Heart left ventricle (tissue), 13 donors: ENCODE measurements around the gene CNPY1.

Experiments
- POLR2A ChIP-seq, 2 donors: fragments of 450-650 bp; IDR thresholded peaks; one replicate each; pipeline ENCODE4 v1.6.1; 2017; ENCODE audit warnings: antibody characterized with exemption in 2 of 2, mild to moderate bottlenecking in 2 of 2, moderate library complexity in 2 of 2
- TF ChIP-seq, protein P1 (sequence below), 12 donors: fragments of 200-600 bp; sonication (generic) in 4 of 12; IDR thresholded peaks; one replicate each; pipeline versions ENCODE4 v1.5.0 to v1.8.0; 2018 to 2022; ENCODE audit warnings: antibody characterized with exemption in 12 of 12, mild to moderate bottlenecking in 5 of 12
- donor health status: ischemic (EF 13 %, LVEDD 7.1; RV severe dilation, severe dysfunction).
- donor health status: DM: no; HTN: yes; CAD: no.
- donor health status: DM: no; HTN: no; CAD: no.
- donor health status: ischemic (EF 25% LVEDD 6.9; RV normal size, moderate dysfunction).
- donor health status: ischemic (EF 25% LVEDD 5.7; RV mildly dilated, moderate dysfunction).
- donor health status: ischemic (EF 35%, LVEDD 5.7; RV mildly dilated, moderate dysfunction).
- donor health status: nonischemic (EF 11% LVEDD 7.7; RV severe dilation, severe dysfunction).
- donor health status: DM: yes; HTN: yes; CAD: no.
- donor health status: PGD.
- donor health status: ischemic (EF 29% LVEDD 5.4; RV normal size, mild dysfunction).
- donor health status: nonischemic (EF 23%, LVEDD 6.1; RV moderate dilation, normal function).

GRCh38 chr7:155514296-155514695 lies 32.1 kb downstream of the CNPY1 start:
- TF ChIP-seq, protein P1, sequence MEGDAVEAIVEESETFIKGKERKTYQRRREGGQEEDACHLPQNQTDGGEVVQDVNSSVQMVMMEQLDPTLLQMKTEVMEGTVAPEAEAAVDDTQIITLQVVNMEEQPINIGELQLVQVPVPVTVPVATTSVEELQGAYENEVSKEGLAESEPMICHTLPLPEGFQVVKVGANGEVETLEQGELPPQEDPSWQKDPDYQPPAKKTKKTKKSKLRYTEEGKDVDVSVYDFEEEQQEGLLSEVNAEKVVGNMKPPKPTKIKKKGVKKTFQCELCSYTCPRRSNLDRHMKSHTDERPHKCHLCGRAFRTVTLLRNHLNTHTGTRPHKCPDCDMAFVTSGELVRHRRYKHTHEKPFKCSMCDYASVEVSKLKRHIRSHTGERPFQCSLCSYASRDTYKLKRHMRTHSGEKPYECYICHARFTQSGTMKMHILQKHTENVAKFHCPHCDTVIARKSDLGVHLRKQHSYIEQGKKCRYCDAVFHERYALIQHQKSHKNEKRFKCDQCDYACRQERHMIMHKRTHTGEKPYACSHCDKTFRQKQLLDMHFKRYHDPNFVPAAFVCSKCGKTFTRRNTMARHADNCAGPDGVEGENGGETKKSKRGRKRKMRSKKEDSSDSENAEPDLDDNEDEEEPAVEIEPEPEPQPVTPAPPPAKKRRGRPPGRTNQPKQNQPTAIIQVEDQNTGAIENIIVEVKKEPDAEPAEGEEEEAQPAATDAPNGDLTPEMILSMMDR (IDR thresholded peaks at IDR 0.05), result no peak
- no peak for TF ChIP-seq POLR2A (IDR thresholded peaks at IDR 0.05)
